NCI-H1694 (cell line): ENCODE measurements around the gene HIVEP2.
A peak's percentile ranks its signal among the peaks of the same experiment; 100 is the strongest.

ENCODE experiments used
- DNase-seq: peaks from one replicate; lab custom pipeline; 2025; lab: John Stamatoyannopoulos, UW

HIVEP2 gene

DNA sequence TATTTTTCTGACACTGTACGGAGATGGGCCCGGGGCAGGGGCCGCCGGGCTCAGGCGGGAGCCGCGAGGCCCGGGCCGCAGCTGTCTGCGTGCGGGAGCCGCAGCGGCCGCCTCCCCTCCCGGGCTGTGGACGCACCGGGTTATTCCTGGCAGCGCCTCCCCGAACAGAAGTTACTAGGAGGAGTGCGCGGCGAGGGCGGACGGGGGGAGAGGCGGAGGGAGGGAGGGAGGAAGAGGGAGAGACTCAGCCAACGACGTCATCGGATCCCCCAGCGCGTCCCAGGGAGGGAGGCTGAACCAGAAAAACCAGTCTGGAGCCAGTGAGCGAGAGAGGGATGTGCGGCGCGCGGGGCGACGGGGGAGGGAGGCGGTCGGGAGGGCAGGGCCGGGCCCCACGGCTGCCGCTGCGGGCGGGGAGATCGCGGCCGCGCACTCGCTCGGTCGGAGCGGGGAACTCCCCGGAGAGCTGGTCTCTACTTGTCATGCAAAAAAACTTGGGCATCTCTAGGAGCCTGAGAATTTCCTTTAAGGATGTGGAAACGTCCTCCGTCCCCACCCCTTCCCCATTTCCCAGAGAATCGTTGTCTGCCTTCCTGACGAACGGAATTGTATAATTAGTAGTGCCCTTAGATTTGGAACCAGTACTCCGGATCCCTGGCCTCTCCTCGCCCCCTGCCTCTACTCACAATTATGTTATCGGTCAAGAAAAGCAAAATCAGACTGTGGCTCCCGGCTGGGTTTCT lies 1.4 kb upstream of the HIVEP2 start:
- DNase-seq, result peak; percentile 58

DNA sequence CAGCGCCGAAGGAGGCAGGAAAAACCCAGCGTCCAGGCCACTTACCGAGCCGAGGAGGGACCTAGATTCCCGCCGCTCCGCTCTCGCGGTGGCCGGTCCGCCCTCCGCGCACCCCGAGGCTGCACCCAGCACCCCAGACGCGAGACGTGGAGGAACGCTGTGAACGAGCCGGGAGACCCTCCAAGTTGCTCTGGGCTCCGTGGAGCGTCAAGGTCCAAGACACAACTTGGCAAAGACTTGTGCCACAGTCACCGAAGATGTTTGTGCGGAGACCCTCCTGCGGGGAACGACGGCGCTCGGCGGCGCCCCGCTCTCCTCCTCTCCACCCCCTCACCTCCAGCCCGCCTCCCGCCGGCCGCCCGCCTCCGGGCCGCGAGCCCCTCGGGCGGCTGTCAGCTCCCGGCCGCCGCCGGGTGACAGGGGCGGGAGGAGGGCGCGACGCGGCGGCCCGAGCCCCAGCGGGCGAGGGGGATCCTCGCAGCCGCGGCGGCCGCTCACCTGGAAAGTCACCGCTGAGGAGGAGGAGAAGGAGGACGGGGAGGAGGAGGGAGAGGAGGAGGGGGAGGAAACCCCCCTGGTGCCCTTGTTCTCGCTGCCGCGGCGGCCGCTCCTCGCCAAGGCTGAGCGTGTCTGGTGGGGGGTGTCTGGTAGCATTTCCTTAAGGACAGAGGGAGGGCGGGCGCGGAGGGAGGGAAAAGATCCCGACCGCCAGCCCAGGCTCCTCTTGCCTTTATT lies 637 bp upstream of the HIVEP2 start:
- no peak for DNase-seq

DNA sequence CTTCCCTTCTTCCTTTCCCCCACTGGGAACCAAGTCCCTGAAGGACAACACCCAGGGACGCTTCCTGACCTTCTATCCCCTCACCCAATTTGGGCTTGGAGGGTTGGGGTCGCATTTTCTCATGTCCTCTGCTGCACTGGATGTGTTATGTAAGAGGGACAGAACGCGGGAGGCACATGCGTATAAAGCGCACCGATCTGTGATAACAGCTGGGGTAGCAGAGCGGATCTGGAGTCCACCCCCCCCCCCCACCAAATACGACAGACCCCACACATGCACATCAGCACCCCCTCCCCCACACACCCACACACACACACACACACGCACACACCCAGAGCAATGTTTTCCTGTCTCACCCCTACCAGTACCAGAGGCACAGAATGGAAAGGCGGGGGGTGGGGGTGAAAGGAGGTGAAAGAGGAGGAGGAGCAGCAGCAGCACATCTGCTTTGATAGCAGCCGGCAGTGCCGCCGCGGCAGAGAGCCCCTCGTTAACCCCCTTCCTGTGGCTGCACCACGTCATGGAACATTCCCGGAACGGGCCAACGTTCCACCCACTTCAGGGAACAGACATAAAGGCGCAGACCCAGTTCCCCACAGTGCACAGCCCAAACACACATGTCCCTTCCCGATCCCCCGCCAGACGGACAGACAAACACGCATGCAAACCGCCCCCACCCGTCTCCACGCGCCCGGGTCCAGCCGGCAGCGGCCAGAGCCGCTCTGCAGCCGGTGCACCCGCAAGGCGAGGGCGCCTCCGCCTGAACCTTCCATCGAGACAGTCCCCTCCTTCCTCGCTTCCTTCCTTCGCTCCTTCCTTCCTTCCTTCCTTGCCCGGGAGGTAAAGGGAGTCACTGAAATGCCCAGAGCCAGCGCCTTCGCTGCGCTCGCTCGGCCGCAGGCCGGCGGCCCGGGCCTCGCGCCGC lies 590 bp downstream of the HIVEP2 start:
- peak; percentile 47 for DNase-seq

GRCh38 chr6:142943711-142944123 lies 1.3 kb downstream of the HIVEP2 start:
- no peak for DNase-seq

DNA sequence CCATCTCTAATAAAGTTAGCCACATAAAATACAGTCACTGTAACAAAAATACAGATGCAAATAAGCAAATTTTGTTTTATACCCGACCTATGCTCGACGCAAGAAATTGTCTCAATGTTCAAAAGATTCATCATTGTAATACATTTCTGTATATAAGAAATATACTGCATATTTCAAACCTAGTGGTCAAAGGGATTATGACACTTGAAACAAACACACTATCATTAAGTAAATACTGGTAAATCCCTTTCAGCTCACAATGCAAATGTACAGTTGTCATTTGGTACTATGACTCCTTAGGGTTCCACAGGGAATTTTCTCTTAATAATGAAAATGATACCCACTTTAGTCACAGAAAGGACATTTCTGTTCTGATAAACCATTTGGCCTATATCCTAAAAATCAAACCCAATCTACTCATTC lies 2.2 kb downstream of the HIVEP2 start:
- DNase-seq, result peak; percentile 31

DNA sequence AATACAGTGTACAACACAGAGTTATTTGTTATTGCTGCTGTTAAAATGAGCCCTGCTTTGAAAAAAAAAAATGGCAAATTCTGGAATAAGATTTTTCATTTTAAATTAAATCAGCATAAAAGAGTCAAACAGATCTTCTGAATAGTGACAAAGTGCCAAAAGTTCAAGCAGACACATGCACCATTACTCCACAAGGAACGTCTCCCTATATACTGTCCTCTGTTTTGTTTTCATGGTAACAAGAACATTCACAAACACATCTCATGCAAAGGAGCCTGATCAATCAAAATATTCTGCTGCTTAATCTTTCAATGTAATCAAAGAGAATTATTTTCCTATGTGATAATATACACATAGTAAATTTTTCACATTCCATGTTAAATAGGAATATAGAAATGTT lies 2.7 kb downstream of the HIVEP2 start:
- DNase-seq, result no peak

- DNase-seq, result no peak
Observed at GRCh38 chr6:142941018-142941417, 4.0 kb downstream of the HIVEP2 start.

DNA sequence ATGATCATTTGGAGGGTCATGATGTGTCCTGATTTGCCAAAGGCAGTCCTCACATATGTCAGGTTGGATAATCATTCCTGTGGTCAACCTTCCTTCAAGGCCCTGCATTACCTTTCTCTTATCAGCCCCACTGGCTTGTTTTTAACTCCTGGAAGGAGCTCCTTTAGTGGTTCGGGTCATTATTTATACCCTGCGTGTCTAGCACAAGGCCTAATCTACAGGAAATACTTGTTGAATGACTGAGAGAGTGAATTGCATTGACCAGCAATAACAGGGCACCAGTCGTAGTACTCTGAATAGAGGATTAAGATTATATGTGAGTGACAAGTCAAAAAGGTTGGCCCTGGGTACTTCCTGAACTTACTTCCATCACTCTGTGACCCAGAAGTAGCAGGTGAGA lies 4.5 kb downstream of the HIVEP2 start:
- DNase-seq, result no peak

GRCh38 chr6:142938510-142938909 lies 6.5 kb downstream of the HIVEP2 start:
- DNase-seq, result no peak

DNA sequence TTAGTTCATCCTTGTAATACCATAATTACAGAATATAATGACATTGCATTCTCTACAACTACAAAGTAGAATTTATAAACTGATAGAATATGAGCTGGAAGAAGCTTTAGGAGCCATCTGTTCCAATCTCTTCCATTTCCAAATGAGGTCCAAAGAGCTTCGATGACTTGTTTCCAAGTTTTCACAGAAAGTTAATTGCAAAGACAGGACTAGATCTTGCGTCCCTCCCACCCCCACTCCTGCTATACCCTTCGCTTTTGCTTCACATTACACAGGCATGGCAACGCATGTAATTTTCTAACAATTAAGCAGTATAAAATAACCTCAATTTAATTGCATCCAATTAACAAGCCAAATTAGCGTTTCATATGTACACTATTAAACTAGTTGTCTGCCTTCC lies 7.0 kb downstream of the HIVEP2 start:
- no peak for DNase-seq

DNA sequence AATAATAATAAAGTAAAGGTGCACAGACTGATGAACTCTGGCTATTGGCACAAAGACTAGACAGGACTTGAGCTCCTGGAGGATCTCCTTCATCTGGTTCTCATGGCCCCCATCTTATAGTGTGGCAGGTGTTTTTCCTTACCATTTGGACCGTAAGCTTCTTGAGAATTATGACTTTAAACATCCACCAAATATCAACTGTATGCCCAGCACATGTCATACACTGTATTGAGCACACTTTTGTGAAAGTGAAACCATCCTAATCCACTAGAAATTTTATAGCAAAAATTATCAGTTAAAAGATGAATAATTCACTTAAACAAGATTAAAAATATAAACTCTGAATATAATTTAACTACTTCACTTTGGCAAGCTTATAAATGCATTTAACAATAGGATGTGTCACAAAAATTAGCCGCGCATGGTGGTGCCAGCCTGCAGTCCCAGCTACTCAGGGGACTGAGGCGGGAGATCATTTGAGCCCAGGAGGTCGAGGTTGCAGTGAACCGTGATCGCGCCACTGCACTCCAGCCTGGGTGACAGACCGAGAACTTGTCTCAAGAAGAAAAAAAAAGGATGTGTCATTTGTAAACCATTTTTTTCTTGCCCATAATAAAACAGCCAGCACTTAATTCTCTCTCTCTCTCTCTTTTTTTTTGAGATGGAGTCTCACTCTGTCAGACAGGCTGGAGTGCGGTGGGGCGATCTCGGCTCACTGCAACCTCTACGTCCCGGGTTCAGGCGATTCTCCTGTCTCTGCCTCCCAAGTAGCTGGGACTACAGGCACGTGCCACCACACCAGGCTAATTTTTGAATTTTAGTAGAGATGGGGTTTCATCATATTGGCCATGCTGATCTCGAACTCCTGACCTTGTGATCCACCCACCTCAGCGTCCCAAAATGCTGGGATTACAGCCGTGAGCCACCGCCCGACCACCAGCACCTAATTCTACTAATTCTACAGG lies 9.1 kb downstream of the HIVEP2 start:
- no peak for DNase-seq

- no peak for DNase-seq
Observed at GRCh38 chr6:142934599-142934998, 10.4 kb downstream of the HIVEP2 start.

GRCh38 chr6:142934106-142934505 lies 10.9 kb downstream of the HIVEP2 start:
- DNase-seq, result no peak

DNA sequence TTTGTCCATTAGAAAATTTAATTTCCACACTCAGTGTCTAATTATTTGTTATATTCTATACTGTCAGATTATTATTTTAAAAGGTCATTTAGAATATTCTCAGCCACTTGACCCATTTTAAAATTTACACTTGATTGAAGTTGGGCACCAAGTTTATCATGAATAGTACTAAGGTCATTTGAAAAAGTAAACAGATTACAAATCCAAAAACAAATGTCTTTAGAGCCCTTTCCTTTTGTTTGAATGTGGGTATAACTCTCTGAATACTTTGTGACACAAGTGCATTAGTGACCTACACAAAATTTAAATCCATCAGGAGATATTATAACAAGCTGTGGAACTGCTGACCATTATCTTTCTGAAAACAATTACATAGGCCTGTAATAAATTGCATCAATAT lies 11.3 kb downstream of the HIVEP2 start:
- no peak for DNase-seq

GRCh38 chr6:142932889-142933288 lies 12.1 kb downstream of the HIVEP2 start:
- no peak for DNase-seq

DNA sequence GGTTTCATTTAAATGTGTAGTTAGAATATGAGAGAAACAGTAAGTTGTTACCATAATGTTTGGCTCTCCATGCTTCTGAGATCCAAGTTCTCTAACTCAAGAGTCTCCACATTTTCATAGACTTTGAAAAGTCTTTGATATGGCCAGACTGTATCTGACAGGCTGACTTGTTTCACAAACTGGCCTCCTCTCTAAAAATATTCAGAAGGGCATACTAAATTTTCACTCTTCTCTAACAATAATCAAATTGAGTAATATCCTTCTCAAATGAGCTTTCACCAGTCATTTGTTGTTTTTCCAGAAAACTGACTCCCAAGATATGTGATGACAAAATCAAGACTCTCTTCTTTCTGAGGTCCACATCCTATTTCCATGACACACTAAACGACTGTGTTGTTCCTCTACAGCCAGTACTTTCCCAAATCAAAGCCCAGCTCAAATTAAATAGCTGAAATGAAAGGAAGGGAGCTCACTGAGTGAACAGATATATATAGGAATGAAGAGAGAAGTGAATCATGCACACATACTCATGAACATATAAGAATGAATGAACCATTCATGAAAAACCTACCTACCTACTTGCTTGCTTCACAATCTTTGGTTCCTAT lies 15.1 kb downstream of the HIVEP2 start:
- DNase-seq, result no peak

- DNase-seq, result no peak
Observed at GRCh38 chr6:142927904-142928303, 17.1 kb downstream of the HIVEP2 start.

DNA sequence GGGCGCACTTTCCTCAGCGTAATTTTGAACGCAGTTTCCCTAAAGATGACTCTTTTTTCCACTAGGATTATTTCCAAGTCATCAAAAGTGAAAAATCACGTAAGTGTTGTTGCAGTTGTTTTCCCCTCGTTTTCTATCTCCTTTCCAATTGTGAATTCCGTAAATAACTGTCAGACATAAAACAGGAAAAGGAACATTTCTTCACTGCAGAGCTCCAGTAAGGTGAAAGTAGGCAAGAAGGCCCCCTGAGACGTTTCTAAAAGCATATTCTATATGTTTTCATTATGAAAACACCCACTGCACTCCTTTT lies 17.8 kb downstream of the HIVEP2 start:
- DNase-seq, result no peak

GRCh38 chr6:142926494-142927270 lies 18.3 kb downstream of the HIVEP2 start:
- no peak for DNase-seq

GRCh38 chr6:142926177-142926493 lies 18.8 kb downstream of the HIVEP2 start:
- DNase-seq, result no peak
